HL-60/S4 treated with retinoic acid at 250 ng/mL for 4 days and 3 days (cell line): ENCODE results near the gene SNCAIP.
"Not testable (repeated sequence)": the region's sequence is repeated elsewhere in the genome, so short reads cannot be mapped to it uniquely, and the experiment has no call there.

Experiments used
- in situ Hi-C: fragments of 300-500 bp; cut with MboI; formaldehyde crosslinking; loops from 2 replicates; pipeline ENCODE4 v1.7.0; 2022; ENCODE audit warnings: low sequenced_read_pairs

SNCAIP gene

DNA sequence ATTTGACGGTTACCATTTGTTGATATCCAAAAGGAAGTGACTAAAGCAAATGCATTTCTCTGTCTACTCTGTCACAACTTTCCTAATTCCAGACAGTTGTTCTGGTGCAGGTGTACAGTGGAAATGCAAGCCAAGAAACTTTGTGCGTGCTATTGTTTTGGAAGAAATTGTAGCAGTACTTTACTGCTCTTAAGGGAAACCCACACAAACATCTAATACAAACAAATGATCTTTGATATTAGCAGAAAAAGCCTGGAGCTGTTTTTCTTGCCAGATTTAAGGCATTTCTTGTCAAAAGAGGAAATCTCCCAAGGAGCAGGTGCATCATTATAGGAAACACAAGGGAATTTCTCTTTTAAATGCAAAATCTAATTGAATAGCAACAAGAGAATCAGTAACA is 2.0 kb downstream of the SNCAIP start:
- in situ Hi-C loops = no loop called here

DNA sequence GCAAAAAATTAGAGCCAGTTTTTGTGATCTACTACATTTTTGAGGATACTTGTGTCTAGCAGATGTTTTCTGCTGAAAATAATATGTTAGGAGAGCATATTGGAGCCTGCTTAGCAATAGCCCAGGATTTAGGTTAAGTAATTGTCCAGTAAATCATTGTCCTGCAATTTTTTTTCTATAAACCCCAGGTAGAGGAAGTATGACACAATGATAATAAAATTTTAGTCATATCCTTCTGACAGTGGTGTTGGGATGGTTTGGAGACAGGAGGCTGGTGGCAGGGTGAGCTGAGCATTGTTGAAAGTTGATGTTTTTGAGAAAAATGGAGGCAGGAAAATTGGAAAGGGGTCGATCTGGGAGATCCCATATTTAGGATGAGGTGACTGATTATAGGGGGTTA is 3.5 kb downstream of the SNCAIP start:
- in situ Hi-C loops = no loop called here

DNA sequence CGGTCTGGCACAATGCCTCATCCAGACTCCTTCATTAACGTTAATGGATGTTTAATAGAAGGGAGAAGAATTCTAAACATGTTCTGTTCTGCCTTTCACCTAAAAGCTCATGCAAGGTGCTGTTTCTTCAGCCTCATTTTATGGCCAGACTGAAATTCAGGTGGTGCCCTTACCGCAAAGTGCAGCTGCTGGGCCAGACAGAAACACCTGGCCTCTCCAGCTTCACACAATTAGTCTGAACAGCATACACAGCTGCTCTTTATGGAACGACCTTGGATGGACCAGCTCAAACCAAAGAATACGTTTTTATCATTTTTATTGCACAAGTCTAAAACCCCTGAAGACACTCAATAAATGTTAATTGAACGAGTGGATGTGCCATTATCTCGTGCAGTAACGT is 4.6 kb downstream of the SNCAIP start:
- in situ Hi-C loops = no loop called here

DNA sequence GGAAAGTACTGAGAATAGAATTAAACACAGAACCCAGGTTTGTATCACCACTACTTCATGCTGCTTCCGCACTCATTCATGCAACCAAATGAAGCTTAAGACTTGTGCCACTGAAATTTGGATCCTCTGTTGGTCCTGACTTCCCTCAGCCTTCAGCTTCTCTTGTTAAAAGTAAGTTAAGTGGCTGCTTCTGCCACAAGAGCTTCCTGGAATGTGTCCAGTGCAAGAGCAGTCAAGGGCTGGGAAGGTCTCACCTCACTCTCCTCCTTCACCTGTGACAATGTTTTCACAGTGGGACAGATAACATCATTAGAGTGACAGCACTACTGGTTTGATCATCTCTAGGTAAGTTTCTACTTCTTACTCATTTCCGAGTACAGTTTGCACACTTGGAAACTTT is 7.9 kb downstream of the SNCAIP start:
- in situ Hi-C loops = no loop called here

DNA sequence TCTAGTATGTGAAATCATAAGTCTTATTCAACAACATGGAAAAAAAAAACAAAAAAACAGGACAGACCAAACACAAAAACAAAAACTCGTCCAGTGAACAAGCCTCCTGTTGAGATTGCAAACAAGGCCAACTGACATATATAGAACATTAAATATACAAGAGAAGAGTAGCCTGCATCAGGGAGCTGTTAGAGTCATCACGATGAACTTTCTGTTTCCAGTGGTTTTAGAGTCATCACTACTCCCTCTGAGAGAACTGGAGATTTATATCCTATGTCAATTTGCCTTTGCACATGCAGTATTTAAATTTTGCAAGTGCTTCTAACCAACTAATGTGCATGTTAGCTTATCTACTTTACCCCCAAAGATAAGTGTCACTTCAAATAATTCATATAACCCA is 9.9 kb downstream of the SNCAIP start:
- in situ Hi-C loops = no loop called here

DNA sequence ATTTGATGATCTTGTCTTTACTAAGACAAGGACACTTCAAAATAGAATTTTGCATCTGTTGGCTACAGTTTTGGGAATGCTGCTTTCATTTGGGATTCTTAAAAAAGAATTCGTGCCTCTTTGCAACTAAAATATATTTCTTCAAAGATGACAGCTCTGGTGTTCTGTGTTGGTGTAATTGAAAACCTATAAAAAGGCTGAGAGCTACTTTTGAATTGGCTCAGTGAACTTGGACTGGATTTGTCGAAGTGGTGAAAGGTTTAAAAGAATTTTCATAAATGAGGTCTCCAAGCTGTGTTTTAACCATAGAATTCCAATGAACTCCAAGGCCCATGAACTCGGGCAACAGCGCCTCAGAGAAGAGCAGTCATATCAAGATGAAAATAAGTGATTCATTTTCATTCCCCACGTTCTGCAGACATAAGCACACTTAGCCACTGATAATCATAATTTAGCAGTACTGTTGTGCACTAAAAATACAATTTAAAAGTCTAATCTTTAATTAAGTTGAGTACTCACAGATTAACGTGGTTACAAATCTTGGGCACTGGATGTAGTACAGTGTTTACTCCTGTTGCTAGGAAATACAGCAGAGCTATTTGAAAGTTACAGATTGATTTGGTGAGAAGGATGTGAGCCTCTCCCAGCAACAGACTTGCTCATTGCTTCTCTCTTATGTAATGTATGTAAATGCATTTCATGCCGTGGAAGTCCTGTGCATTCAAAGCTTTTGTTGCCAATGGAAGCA is 10.9 kb downstream of the SNCAIP start:
- in situ Hi-C loops = no loop called here

DNA sequence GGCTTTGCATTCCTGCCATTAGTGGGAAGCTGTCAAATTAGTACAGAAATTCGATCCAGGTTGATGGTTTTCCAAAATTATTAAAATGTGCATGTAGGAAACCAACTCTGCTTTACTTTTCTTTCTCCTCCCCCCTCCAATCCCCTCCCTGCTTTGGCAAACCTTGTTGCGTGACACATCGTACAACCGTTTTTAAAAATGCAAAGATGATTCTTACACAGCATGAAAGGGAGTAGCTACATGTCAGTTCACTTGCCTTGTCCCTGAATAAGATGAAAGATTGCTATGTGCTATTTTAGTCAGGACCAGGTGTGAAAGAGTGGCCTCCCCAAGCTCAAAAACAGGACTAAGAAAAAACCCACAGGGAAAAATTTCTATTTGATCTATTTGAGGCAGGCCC is 11.7 kb downstream of the SNCAIP start:
- in situ Hi-C loops = no loop called here

DNA sequence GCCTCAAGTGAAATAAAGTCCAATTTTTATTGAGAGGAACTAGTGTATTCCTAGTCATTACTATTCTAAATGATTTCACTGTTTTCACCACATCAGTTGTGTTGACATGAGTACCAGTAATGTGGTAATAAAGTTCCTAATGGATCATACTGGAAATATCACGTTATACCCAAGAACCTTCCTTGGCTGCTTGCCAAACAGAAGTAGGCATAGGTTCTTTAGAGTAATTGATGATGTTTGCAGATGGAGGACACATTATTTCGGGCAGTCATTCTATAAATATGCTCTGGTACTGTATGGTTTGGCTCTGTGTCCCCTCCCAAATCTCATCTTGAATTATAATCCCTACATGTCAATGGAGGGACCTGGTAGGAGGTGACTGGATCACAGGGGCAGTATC is 15.1 kb downstream of the SNCAIP start:
- in situ Hi-C loops = no loop called here

DNA sequence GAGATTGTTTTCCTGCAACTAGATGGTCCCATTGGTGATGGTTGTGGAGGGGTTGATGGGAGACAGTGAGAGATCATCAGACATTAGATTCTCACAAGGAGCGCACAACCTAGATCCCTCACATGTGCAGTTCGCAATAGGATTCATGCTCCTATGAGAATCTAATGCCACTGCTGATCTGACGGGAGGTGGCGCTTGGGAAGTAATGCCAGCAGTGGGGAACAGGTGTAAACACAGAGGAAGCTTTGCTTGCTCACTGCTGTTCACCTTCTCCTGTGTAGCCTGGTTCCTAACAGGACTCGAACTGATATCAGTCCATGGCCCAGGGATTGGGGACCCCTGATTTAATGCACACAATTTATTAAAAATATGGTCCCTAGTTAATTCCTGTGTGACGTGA is 18.8 kb downstream of the SNCAIP start:
- in situ Hi-C loops = no loop called here

DNA sequence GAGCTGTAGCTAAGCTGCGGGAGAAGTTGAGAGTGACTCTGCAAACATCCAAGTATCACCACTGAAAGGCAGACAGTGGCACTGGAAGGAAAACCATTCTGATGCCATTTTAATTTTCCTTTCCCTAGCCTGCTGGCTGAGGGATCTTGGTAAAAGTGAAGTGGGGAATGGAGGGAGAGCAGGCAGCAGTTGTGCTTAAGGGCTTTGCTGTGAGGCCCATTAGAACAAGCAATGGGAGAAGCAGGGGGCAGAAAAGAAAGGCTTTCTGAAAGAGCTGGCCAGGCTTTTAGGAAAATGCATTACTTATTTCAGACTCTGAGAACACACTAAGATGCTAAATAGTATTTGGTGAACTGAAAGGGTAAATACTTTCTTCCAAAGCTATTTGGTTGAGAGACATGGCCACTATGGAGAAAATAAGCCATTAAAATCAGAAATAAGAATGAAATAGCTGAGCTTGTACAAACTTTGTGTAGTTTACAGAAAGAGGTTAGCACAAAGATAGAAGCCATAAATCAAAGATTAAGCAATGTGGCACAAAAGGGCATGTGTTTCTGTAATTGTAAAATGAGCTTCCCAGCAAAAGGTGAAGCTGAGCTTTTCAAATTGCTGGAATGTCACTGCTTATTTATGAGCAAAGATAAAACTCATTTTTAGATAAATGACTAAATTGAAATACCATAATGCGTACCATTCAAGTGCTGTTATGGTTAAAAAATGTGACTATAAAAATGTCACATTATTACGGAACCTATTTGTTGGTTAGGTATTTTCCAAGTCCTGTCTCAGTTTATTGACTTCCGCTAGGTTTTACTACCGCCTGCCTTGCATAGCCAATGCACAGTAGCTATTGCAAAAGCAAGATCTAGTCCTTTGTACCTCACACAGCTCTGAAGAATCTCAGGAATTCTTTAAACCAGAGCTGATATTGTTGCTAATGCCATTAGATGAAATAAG is 20.8 kb downstream of the SNCAIP start:
- in situ Hi-C loops = no loop called here

DNA sequence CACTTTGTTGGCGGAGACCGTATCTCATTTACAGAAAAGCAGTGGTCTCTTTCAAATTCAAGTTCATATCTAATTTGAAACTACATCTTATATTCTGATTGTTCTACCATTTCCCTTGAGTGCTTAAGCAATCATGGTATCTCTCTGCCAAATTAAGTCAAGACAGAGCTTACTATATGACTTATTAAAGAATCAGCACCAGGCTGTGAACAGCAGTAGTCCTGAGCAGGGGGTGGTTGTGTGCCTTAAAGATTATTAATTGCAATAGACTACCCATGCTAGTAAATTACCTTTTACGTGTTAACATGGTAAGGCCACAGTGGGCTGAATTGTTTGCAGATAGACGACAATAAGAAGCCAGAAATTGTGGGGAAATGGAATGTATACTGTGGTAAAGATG is 21.5 kb downstream of the SNCAIP start:
- in situ Hi-C loops = no loop called here

DNA sequence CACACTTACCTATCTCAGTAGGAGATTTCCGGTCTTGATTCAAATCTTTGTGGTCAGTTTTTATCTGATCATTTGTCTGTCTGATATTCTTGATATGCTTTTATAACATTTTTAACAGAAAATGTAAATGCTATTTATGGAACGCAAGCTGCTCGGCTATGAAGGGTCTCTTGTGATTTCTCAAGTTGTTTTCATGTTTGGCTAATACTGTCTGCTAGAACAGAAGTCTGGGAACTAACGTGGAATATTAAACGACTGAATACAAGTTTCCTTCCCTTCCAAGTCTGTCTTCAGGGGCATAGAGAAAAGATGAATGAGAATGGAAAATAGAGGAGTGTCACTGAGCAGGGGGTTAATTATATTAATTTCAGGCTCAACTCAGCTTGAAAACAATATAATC is 27.6 kb downstream of the SNCAIP start:
- in situ Hi-C loops = no loop called here

DNA sequence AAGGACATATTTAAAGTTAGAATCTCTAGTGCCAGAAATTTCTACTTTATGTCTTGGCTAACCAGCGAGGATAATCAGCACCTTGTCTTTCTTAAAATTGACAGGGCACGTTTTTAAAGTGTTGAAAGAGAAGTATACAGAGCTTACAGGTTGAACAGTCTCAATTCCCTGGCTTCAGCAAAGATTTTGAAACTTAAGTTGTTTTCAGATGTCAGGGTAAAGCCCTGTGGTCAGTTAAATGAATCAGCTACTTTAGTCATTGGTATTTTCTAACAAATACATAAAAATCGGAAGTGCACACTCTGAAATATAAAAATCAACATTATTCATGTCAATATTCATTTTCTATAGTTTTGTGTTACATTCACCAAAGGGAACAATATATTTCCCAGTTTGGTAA is 29.1 kb downstream of the SNCAIP start:
- in situ Hi-C loops = no loop called here

DNA sequence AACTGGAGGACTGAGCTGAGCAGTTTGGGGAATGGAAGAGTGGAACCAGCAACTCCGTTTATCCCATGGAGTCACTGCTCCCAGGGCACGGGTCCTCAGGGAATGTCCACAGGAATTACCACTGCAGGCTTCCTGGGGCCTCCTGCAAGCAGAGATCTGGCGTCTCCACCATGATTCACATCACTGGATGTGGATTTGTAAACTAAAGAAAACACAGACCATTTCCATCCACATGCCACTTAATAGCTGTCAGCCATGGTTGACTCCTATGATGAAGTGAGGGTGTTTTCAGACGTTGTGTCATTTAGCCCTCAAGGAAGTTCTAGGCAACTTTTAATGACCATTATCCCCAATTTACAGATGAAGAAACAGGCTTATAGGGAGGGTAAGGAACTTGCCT is 30.2 kb downstream of the SNCAIP start:
- in situ Hi-C loops = no loop called here

DNA sequence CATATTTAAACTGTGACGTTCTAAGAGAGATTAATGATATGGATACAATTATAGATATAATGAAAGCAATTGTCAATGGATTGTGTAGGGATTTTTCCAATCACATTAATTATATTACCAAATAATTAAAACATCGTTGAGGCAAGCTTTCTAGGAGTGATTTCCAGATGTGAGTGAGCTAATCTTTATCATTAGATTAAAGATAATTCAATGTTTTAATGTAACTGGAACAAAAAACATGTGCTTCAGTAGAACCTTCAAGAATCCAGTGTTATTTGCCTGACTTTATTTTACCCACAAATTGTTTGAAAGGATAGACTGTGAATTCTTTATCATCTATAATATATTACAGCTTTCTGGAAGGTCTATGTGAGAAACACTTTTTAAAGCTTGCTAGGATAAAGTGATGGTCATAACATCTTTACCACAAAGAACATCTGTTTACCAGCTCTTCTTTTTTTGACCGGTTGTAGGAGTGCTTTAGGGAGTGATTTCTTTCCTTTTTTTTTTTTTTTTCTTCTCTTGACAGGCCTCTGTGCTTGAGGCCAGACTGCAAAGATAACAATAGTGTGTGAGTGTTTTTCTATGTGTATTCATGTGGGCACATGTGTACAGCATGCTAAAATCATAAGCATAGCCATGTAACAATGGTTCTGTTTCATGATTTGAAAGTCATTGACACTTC is 35.0 kb downstream of the SNCAIP start:
- in situ Hi-C loops = no loop called here

DNA sequence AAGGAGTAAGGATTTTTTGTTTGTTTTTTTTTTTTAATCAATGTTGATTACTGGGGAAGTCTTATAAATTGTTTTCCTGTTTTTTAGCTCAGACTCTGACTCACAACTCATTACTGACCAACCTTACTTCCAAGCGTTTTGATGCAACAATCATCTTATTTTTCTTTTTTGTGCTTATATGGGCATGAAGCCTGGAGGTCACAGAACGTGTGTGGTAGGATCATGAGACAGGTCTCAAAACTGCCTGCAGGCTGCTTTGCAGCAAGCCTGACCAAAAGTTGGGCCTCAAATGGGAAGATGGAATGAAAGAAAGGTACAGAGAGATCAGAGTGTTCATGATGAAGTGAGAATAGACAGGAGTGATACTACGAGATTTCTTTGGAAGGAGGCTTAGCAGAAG is 38.5 kb downstream of the SNCAIP start:
- in situ Hi-C loops = no loop called here

DNA sequence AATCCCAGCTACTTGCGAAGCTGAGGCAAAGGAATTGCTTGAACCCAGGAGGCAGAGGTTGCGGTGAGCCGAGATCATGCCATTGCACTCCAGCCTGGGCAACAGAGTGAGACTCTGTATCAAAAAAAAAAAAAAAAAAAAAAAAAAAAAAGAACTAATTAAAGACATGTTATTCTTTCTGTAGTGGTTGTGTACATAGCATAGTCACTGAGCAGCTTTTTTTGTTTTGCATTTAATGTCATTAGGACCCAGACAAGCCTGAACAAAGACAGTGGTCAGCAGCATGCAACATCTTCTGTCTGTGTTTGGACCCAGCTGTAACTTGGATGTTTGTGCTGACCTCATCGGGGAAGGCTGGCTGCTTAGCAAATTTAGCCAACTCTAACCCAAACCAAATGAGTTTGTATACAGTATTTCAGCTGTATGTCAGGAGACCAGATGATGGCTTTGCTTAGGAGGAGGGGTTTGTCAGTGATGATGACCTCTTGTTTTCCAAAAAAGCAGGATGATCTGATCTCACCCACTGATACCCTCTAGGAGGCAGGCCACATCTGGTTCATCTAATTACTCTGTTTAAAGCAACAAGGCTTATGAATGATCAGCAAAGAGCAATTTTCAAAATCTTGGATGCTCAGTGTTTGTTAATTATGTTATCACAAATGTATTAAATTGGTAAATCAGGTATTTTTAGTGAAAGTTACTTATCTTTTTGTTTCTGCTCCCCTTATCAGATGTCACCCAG is 39.5 kb downstream of the SNCAIP start:
- in situ Hi-C loops = no loop called here

DNA sequence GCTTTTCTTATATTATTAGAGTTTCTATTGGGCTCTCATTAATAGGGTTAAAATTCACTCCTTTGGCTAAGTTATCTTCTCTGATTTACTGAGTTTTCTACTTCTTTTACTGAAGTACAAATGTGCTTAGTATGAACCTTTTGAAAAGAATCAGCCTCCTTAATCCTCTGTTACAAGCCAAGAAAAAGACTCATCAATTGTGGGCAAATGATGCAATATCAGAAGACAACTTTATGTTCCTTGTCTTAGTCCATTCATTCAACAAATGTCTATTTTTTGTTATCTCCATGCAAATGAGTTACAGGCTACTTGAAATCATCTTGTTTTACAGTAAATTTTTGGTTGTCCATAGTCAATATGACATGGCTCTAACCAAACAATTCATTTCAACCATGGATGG is 40.3 kb downstream of the SNCAIP start:
- in situ Hi-C loops = no loop called here

DNA sequence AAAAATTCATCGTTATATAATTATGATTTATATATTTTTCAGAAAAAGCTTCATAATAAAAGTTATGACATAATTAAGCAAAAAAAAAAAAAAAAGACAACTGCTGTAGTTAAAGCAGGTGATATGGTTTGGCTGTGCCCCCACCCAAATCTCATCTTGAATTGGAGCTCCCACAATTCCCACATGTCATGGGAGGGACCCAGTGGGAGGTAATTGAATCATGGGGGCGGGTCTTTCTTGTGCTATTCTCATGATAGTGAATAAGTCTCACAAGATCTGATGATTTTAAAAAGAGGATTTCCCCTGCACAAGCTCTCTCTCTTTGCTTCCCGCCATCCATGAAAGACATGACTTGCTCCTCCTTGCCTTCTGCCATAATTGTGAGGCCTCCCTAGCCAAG is 41.3 kb downstream of the SNCAIP start:
- in situ Hi-C loops = not testable (repeated sequence)

DNA sequence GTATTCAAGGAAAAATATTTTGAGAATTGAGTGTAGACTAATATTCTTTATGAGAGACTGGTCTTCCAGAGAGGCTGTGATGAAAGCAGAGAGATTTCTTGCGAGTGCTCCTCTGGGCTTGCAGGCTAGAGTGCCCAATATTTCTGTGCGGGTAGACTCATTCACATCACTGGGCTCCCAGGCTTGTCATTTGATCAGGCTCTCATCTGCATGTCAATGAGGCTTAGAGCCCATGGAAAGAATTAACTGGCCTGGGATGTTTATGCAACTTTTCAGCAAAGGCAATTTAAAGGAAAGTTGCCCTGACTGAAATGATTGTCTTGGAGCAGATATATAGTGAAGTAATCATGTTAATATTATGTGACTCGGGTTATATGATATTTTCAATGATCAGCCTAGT is 42.3 kb downstream of the SNCAIP start:
- in situ Hi-C loops = no loop called here

DNA sequence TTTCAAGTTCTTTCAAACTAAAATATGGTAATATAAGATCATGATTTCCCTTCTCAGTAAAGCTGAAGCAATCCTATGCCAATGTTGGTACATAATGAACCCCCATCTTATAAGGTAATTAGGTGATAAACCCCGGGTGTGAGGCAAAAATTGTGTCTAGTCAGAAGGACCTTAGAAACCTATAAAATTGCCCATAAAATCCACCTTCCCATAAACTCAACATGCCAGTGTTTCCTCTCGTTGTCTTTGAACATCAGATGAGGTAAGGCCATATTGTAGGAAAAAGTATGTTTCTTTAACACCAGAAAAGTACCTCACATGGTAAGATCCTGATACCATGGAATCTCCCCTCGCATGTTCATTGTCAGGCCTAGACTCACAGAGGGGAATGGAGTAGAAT is 43.3 kb downstream of the SNCAIP start:
- in situ Hi-C loops = no loop called here
